Measurements from ENCODE around the gene USPL1. TPM values are rescaled to one million over a fixed set of nuclear protein-coding genes. Genes with fewer than 3 reads are reported as not detected.
A peak's percentile ranks its signal among the peaks of the same experiment; 100 is the strongest.

Gene USPL1
- total RNA-seq, 6 experiments from 2014 or later, result 5.6 to 11.2 (median 8.4) TPM

GRCh38 chr13:30620941-30621340 lies 3.2 kb downstream of the USPL1 start:
- Histone ChIP-seq H3K4me1 (peaks cover 0 to 24% (median 0%) of the 10 kb centered on the region in 4 donors), H3K4me3 (no peak overlapping the region), H3K9me3 (no peaks in the 10 kb centered on the region), H3K27me3 (no peaks in the 10 kb centered on the region), H3K27ac (peak overlapping the region in 2 of 3 donors; percentile 96 to 98), H3K36me3 (peaks cover 0 to 23% (median 0%) of the 10 kb centered on the region in 4 donors)
- ATAC-seq, result no peak
- intact Hi-C loops (cut with DNase I), result no loop called here
- no peak for DNase-seq
- 53% methylated on average over 3 of the region's 3 CpGs for WGBS (ENCODE audit: insufficient coverage, low coverage, low lambda C conversion rate, missing lambda C conversion rate)
- TF ChIP-seq CTCF (IDR thresholded peaks at IDR 0.05) (no peak), POLR2A (IDR thresholded peaks at IDR 0.05) (no peak)

- Histone ChIP-seq H3K4me1 (peaks cover 0 to 27% (median 0%) of the 10 kb centered on the region in 4 donors), H3K4me3 (no peak overlapping the region), H3K36me3 (peaks cover 0 to 23% (median 0%) of the 10 kb centered on the region in 4 donors), H3K27ac (peak overlapping the region in 1 of 3 donors; percentile 4), H3K9me3 (no peaks in the 10 kb centered on the region), H3K27me3 (no peaks in the 10 kb centered on the region)
- ATAC-seq, result no peak
- intact Hi-C loops (cut with DNase I), result no loop called here
- DNase-seq, result no peak
- 100% methylated on average over 1 of the region's 1 CpG for whole genome bisulfite sequencing (ENCODE audit: insufficient coverage, low coverage, low lambda C conversion rate, missing lambda C conversion rate)
- TF ChIP-seq CTCF (IDR thresholded peaks at IDR 0.05) (no peak), POLR2A (IDR thresholded peaks at IDR 0.05) (no peak)
These were observed 4.8 kb downstream of the USPL1 start for GRCh38 chr13:30622551-30622950.

- no peaks in the 10 kb centered on the region for H3K9me3 ChIP-seq
- DNase-seq, result no peak
- H3K4me3 ChIP-seq, result no peak overlapping the region
- H3K4me1 ChIP-seq, result peaks cover 0 to 27% (median 0%) of the 10 kb centered on the region in 4 donors
- TF ChIP-seq CTCF (IDR thresholded peaks at IDR 0.05), result no peak
- TF ChIP-seq POLR2A (IDR thresholded peaks at IDR 0.05), result no peak
- intact Hi-C loops (cut with DNase I), result no loop called here
- WGBS (ENCODE audit: insufficient coverage, low coverage, low lambda C conversion rate, missing lambda C conversion rate), result 58% methylated on average over 5 of the region's 5 CpGs
- H3K27ac ChIP-seq, result no peak overlapping the region
- no peaks in the 10 kb centered on the region for H3K27me3 ChIP-seq
- peak in 2 of 4 donors; percentile 7 to 63 for ATAC-seq
- peaks cover 0 to 23% (median 0%) of the 10 kb centered on the region in 4 donors for H3K36me3 ChIP-seq
These were observed 5.7 kb downstream of the USPL1 start for GRCh38 chr13:30623392-30623791.

- Histone ChIP-seq H3K36me3 (peaks cover 0 to 28% (median 0%) of the 10 kb centered on the region in 4 donors), H3K9me3 (no peaks in the 10 kb centered on the region), H3K27me3 (no peaks in the 10 kb centered on the region), H3K27ac (no peak overlapping the region), H3K4me3 (no peak overlapping the region), H3K4me1 (peaks cover 0 to 20% (median 0%) of the 10 kb centered on the region in 4 donors)
- ATAC-seq (no peak), DNase-seq (no peak)
- intact Hi-C loops (cut with DNase I), result no loop called here
- WGBS (ENCODE audit: insufficient coverage, low coverage, low lambda C conversion rate, missing lambda C conversion rate), result 89% methylated on average over 1 of the region's 1 CpG
- no peak for TF ChIP-seq CTCF (IDR thresholded peaks at IDR 0.05)
- no peak for TF ChIP-seq POLR2A (IDR thresholded peaks at IDR 0.05)
These were observed 6.9 kb downstream of the USPL1 start for GRCh38 chr13:30624630-30625029.

- no peak for ATAC-seq
- Histone ChIP-seq H3K27ac (no peak overlapping the region), H3K27me3 (no peaks in the 10 kb centered on the region), H3K9me3 (no peaks in the 10 kb centered on the region), H3K36me3 (peaks cover 0 to 31% (median 1%) of the 10 kb centered on the region in 4 donors), H3K4me1 (peaks cover 0 to 3% (median 0%) of the 10 kb centered on the region in 4 donors), H3K4me3 (no peak overlapping the region)
- TF ChIP-seq CTCF (IDR thresholded peaks at IDR 0.05) (no peak), POLR2A (IDR thresholded peaks at IDR 0.05) (no peak)
- intact Hi-C loops (cut with DNase I), result no loop called here
- DNase-seq, result no peak
These were observed 11.8 kb downstream of the USPL1 start for GRCh38 chr13:30629527-30629926.
